DMS79 treated with DMSO at 0.1 percent for 48 hours (cell line): Measurements from ENCODE around the gene MAB21L3.

Source experiments
- DNase-seq: peaks from one replicate; lab custom pipeline; 2025; lab: John Stamatoyannopoulos, UW

MAB21L3 gene

DNA sequence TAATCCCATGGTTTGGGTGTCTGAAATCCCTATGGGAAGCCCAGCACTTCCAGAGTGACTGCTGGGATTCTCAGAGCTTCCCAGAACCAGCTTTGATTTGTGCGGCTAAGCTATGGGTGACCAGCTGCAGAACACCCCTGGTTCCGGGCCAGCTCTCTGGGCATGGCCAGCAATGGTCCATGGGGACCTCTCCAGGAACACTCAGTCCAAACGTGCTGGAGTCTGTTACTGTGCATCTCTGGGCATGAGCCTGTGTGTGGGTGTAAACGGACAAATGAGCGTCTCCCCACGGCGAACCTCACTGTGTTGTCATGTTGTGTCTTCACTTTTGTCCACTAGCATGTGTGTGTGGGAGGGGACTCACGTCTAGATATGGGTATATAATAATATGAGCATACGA lies 54.4 kb downstream of the MAB21L3 start:
- no peak for DNase-seq

DNA sequence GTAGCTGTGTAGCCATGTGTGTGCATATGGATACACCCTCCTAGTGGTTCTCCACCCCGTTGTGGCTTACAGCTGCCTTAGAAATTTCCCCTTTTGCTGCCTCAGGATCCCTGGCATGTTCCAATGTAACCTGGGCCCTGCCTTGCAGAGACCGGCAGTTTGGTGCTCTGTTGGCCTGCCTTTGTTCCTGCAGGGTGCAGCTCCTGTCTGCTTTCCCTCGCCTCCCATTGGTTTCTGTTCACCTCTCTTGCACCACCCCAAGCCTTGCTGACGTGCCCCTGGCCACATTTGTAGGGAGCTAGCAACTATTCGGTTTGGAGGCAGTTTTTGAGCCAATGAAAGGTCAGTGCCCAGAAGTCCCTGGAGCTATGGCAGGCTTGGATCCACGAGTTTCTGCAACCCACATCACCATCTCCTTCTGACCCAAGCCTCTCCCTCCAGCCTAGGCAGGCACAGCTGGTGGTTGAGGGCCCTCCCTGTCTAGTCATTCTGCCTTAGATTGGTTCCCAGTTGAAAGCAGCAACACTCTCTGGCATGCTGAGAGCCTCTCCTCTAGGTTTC lies 54.9 kb downstream of the MAB21L3 start:
- DNase-seq: no peak

DNA sequence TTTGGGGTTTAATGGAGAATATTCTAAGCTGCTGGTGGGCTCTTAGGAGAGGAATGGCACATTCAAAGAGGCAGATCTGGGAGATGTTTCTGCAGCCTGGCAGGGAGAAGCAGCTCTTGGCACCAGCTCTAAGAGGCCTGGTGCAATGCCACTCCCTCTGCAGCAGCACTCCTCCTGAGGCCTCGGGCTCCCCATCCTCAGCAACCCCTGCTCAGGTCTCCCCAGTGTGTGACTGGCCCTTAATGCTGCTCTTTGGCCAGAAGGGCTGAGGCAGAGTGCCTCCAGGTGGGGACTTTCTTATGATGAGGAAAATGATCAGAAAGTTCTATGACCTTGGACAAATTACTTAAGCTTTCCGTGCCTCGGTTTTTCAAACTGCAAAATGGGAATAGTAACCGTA lies 55.5 kb downstream of the MAB21L3 start:
- DNase-seq: no peak

DNA sequence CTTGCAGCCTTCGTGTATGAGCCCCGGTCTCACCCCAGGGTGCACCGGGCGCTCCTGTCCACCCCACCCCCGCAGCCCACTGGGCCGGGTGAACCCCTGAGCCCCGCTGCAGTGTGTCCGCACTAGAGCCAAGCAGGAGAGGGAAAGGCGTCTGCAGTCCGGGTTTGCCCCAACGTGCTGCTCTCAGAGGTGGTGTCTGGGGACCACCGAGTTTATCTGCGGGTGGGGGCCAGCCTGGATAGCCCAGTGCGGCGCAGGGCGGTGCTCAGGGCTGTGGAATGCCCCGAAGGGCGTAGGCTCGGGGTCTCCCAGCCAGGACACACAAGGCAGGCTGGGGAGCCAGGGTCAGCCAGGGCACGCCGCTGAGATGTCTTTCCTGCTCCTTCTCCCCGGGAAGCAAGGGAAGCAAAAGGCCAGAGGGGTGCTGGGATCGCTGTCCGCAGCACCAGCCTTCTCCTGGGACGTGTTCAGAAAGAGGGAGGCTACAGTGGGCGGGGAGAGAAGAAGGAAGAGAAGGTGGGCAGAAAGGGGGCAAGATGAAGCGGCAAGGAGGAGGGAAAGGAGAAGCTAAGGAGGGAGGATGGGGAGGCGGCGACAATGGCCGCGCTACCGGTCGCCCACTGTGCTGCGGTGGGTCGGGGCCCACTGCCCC lies 56.6 kb downstream of the MAB21L3 start:
- DNase-seq: no peak

GRCh38 chr1:116168277-116169032 lies 57.3 kb downstream of the MAB21L3 start:
- peak; percentile 48 for DNase-seq

DNA sequence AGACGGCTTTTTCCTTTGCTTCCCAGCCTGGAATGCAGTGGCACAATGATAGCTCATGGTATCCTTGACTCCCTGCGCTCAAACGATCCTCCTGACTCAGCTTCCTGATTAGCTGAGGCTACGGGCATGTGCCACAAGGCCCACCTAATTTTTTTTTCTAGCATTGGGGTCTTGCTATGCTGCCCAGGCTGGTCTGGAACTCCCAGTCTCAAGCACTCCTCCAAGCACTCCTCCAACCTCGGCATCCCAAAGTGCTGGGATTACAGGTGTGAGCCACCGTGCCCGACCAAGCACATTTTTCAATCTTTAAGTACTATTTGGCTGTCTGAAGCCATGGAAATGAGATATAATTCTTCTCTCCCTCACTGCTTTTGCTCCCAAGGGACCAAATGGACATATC lies 58.7 kb downstream of the MAB21L3 start:
- DNase-seq: no peak

- DNase-seq: no peak
Measured at GRCh38 chr1:116170721-116171589, 59.8 kb downstream of the MAB21L3 start.

- no peak for DNase-seq
Measured at GRCh38 chr1:116172666-116173065, 61.5 kb downstream of the MAB21L3 start.

DNA sequence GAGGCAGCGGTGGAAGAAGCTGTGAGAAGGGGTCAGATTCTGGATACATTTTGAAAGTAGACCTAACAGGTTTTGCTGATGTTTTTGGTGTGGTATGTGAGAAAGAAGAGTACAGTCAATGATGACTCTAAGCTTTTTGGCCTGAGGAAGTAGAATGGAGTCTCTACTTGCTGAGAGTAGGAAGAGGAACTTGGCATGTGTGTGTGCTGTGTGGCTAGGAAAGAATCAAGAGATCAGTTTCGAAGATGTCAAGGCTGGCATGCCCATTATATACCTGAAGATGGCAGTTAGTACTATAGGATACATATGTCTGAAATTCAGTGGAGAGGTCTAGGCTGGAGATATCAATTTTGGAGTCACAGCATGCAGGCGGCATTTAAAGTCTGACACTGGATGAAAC lies 64.4 kb downstream of the MAB21L3 start:
- no peak for DNase-seq

DNA sequence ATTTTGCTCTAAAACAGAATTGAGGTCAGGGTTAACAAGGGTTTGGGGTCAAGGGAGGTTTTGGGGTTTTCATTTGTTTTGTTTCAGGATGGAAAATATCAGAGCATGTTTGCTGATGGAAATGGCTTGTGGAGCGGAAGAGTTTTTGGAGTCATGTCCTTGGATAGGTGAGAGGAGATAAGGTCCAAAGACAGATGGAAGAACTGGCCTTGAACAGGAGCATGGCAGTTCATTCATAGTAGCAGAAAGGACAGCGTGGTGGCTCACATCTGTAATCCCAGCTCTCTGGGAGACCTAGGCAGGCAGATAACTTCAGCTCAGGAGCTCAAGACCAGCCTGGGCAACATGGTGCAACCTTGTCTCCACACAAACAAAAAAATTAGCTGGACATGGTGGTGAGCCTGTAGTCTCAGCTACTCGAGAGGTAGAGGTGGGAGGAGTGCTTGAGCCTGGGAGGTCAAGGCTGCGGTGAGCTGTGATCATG lies 65.1 kb downstream of the MAB21L3 start:
- DNase-seq: no peak

- no peak for DNase-seq
Measured at GRCh38 chr1:116177861-116178260, 66.7 kb downstream of the MAB21L3 start.

DNA sequence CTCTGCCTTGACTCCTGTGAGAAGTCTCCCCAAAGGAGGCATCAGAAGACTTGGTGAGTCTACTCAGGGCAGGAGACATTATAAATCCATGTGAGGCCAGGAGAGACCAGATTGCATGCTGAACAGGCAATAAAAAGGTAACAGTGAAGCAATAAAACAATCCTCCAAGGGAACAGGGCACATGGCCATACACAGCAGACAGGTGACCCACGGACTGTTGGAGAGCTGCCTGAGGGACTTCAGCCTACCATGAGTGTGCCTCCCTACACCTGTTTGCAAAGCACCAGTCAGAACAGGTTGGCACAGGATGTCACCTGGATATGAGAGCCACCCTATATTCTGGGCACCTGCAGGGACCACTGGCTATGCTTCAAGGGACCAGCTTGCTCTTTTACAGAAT lies 67.6 kb downstream of the MAB21L3 start:
- DNase-seq: peak; percentile 51

DNA sequence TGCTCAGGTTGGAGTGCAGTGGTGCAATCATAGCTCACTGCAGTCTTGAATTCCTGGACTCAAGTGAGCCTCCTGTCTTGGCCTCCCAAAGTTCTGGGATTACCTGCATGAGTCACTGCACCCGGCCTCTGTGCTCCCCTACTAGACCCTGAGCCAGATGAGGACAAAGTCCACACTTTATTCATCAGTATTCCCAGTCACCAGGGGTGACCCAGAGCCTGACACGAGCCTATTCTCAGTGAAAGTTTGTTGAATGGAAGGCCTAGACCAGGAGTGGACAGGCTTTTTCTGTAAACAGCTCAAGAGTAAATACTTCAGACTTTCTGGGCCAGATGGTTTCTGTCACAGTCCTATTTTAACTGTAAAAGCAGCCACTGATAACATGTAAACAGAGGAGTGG lies 68.2 kb downstream of the MAB21L3 start:
- no peak for DNase-seq

- no peak for DNase-seq
Measured at GRCh38 chr1:116179964-116180363, 68.8 kb downstream of the MAB21L3 start.

GRCh38 chr1:116182019-116182714 lies 71.0 kb downstream of the MAB21L3 start:
- DNase-seq: no peak
